HG03066 (cell line): ENCODE data around the gene DUSP7.

Source experiments
- ATAC-seq: cut with Tn5 transposase; IDR thresholded peaks from one replicate; pipeline ENCODE4 v1.9.1; 2021; ENCODE audit warnings: low read depth; ENCODE audit not compliant: unreplicated experiment

The DUSP7 gene

GRCh38 chr3:52056521-52056967, at the start of gene DUSP7:
Gene DUSP7 (minus strand): TSS chr3:52056571. CDS start chr3:52056366, 205 bp downstream.
- ATAC-seq = no peak

GRCh38 chr3:52104684-52105640, 48.6 kb upstream of the DUSP7 start:
- ATAC-seq = no peak

GRCh38 chr3:52102934-52103333, 46.6 kb upstream of the DUSP7 start:
- ATAC-seq = no peak

GRCh38 chr3:52099001-52099401, 42.6 kb upstream of the DUSP7 start:
- no peak for ATAC-seq

- ATAC-seq = no peak
These were observed 41.6 kb upstream of the DUSP7 start for GRCh38 chr3:52097851-52098507.

GRCh38 chr3:52095990-52096775, 39.8 kb upstream of the DUSP7 start:
- no peak for ATAC-seq

- ATAC-seq = no peak
These were observed 38.5 kb upstream of the DUSP7 start for GRCh38 chr3:52094571-52095485.

- no peak for ATAC-seq
These were observed 37.6 kb upstream of the DUSP7 start for GRCh38 chr3:52093756-52094545.

GRCh38 chr3:52092891-52093290, 36.5 kb upstream of the DUSP7 start:
- ATAC-seq = no peak

- ATAC-seq = no peak
These were observed 35.9 kb upstream of the DUSP7 start for GRCh38 chr3:52092271-52092660.

GRCh38 chr3:52091586-52092270, 35.4 kb upstream of the DUSP7 start:
- no peak for ATAC-seq

GRCh38 chr3:52090933-52091468, 34.6 kb upstream of the DUSP7 start:
- ATAC-seq = no peak

GRCh38 chr3:52090131-52090932, 34.0 kb upstream of the DUSP7 start:
- ATAC-seq = no peak

GRCh38 chr3:52089691-52090090, 33.3 kb upstream of the DUSP7 start:
- no peak for ATAC-seq

GRCh38 chr3:52088445-52089367, 32.3 kb upstream of the DUSP7 start:
- ATAC-seq = no peak

- ATAC-seq = no peak
These were observed 31.4 kb upstream of the DUSP7 start for GRCh38 chr3:52087731-52088130.
